ENCODE measurements around the gene SULF2.

DNA sequence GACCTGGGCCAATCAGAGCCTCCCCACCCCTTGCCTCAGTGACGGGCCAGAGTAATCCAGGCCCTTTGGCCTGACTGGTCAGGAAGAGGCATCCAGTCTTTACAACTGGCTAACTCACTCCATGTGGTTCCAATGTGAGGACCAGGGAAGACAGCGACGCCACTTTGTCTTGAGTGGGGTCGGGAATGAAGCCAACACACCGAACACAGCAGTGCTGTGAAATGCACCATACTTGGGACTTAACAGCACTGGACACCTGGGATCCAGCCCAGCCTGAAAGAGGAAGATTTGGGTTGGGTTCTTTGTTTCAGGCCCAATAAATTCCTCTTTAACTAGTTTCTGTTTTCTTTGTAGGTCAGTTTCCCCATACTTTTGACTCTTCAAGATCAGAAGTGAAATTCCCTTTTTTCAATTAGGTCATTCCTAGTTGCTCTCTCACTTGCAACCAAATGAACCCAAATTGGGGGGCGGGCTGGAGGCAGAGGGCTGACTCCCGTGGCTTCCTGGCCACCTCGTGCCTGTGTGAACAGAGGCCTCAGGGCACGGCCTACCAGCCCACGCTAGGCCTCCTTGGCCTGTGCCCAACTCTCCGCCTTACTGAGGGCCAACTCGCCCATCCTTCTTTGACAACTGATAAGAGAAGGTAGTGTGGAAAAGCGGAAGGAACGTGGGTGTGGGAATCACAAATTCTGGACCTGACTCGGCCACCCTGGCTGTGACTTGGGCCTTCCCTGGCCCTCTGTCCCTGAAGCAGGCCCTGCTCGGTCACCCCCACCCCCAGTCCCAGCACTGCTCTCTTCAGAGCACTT lies 17.1 kb downstream of the SULF2 start:
- TF ChIP-seq, protein P1, sequence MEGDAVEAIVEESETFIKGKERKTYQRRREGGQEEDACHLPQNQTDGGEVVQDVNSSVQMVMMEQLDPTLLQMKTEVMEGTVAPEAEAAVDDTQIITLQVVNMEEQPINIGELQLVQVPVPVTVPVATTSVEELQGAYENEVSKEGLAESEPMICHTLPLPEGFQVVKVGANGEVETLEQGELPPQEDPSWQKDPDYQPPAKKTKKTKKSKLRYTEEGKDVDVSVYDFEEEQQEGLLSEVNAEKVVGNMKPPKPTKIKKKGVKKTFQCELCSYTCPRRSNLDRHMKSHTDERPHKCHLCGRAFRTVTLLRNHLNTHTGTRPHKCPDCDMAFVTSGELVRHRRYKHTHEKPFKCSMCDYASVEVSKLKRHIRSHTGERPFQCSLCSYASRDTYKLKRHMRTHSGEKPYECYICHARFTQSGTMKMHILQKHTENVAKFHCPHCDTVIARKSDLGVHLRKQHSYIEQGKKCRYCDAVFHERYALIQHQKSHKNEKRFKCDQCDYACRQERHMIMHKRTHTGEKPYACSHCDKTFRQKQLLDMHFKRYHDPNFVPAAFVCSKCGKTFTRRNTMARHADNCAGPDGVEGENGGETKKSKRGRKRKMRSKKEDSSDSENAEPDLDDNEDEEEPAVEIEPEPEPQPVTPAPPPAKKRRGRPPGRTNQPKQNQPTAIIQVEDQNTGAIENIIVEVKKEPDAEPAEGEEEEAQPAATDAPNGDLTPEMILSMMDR (IDR thresholded peaks at IDR 0.05), result no peak
- TF ChIP-seq EZH2 (IDR thresholded peaks at IDR 0.05; ENCODE audit: borderline replicate concordance, insufficient read depth, low read depth, low read length, poor library complexity, severe bottlenecking), result no peak
